ENCODE measurements around the gene CERCAM. TPM values are rescaled to one million over a fixed set of nuclear protein-coding genes. Genes with fewer than 3 reads are reported as not detected.

Gene CERCAM
- total RNA-seq, 1 experiment from 2014 or later, result 11.3 TPM

GRCh38 chr9:128457207-128457606 lies 36.5 kb downstream of the CERCAM start:
- peaks cover 5% of the 10 kb centered on the region; the same call in 1 of the 2 replicates for H3K4me1 ChIP-seq (ENCODE audit: control insufficient read depth, insufficient read depth, low read length)
- H3K36me3 ChIP-seq (ENCODE audit: control insufficient read depth, insufficient read depth, low read length), result peaks cover 8% of the 10 kb centered on the region
- in situ Hi-C loops (cut with HindIII; ENCODE audit: low pct_unique_long_range_greater_than_20kb, low sequenced_read_pairs) (no loop called here), intact Hi-C loops (cut with micrococcal nuclease; ENCODE audit: unreplicated experiment) (no loop called here)
- H3K27me3 ChIP-seq (ENCODE audit: control insufficient read depth, insufficient read depth, low read length), result no peaks in the 10 kb centered on the region
- no peaks in the 10 kb centered on the region for H3K9me3 ChIP-seq (ENCODE audit: control insufficient read depth, insufficient read depth, low read depth, low read length)
- H3K4me3 ChIP-seq (ENCODE audit: low read depth in 2 of 2, low read length in 2 of 2), result peak overlapping the region; percentile 72 to 76
- no peak for TF ChIP-seq TCF7L2 (IDR thresholded peaks at IDR 0.05; ENCODE audit: low read depth, low read length)
- no peak for TF ChIP-seq REST (IDR thresholded peaks at IDR 0.05; ENCODE audit: insufficient read depth in 1 of 2, low read depth in 2 of 2, low read length in 1 of 2)
- TF ChIP-seq POLR2AphosphoS5 (IDR thresholded peaks at IDR 0.05; ENCODE audit: low read depth, low read length), result no peak
- no peak for TF ChIP-seq SIN3A (IDR thresholded peaks at IDR 0.05; ENCODE audit: borderline replicate concordance, insufficient read depth, low read depth, low read length)
- TF ChIP-seq CTCF (IDR thresholded peaks at IDR 0.05), result no peak
- DNase-seq (ENCODE audit: low read depth, low spot score) (no peak), ATAC-seq (no peak)
- ChIA-PET POLR2A (interaction anchor here (0.7 kb wide), 1 partner anchor 10 kb away, joined by 16 read pairs; no protein-coding TSS in a partner anchor), CTCF (no interaction called here)
- peak overlapping the region; percentile 69; the same call in 1 of the 2 replicates for H3K27ac ChIP-seq (ENCODE audit: low read length)
- BruUV-seq (replicated peaks), result TSS peak; percentile 67

GRCh38 chr9:128459011-128459410 lies 38.4 kb downstream of the CERCAM start:
- in situ Hi-C loops (cut with HindIII; ENCODE audit: low pct_unique_long_range_greater_than_20kb, low sequenced_read_pairs), result no loop called here
- ChIA-PET CTCF (no interaction called here), POLR2A (interaction anchor here (0.6 to 0.7 kb wide), 2 partner anchors 39 to 40 kb away, joined by 4 to 17 read pairs; partner anchors contain the start of gene CERCAM)
- no peak for DNase-seq (ENCODE audit: low read depth, low spot score)
- Histone ChIP-seq H3K4me3 (ENCODE audit: low read depth in 2 of 2, low read length in 2 of 2) (no peak overlapping the region), H3K36me3 (ENCODE audit: control insufficient read depth, insufficient read depth, low read length) (peaks cover 8% of the 10 kb centered on the region), H3K27me3 (ENCODE audit: control insufficient read depth, insufficient read depth, low read length) (no peaks in the 10 kb centered on the region), H3K9me3 (ENCODE audit: control insufficient read depth, insufficient read depth, low read depth, low read length) (no peaks in the 10 kb centered on the region), H3K4me1 (ENCODE audit: control insufficient read depth, insufficient read depth, low read length) (peaks cover 5% of the 10 kb centered on the region; the same call in 1 of the 2 replicates), H3K27ac (ENCODE audit: low read length) (no peak overlapping the region)
- intact Hi-C loops (cut with micrococcal nuclease; ENCODE audit: unreplicated experiment), result no loop called here
- BruUV-seq (replicated peaks), result no TSS peak
- TF ChIP-seq REST (IDR thresholded peaks at IDR 0.05; ENCODE audit: insufficient read depth in 1 of 2, low read depth in 2 of 2, low read length in 1 of 2), result no peak
- no peak for TF ChIP-seq TCF7L2 (IDR thresholded peaks at IDR 0.05; ENCODE audit: low read depth, low read length)
- no peak for TF ChIP-seq POLR2AphosphoS5 (IDR thresholded peaks at IDR 0.05; ENCODE audit: low read depth, low read length)
- TF ChIP-seq CTCF (IDR thresholded peaks at IDR 0.05), result no peak
- no peak for TF ChIP-seq SIN3A (IDR thresholded peaks at IDR 0.05; ENCODE audit: borderline replicate concordance, insufficient read depth, low read depth, low read length)
- no peak for ATAC-seq
